K562 (cell line): ENCODE data around the gene CACTIN. TPM values are rescaled to one million over a fixed set of nuclear protein-coding genes. Genes with fewer than 3 reads are reported as not detected.

ENCODE experiments used
- CHD1 ChIP-seq: fragments of 200-600 bp; sonication (generic); IDR thresholded peaks from one replicate; pipeline ENCODE4 v1.6.1; 2012; ENCODE audit warnings: mild to moderate bottlenecking, moderate library complexity, low read length, inconsistent platforms
- EHMT2 ChIP-seq: fragments of 450-650 bp; IDR thresholded peaks from 2 replicates; pipeline ENCODE4 v1.6.1; 2018; ENCODE audit warnings: antibody characterized with exemption
- ERF ChIP-seq: fragments of 450-650 bp; formaldehyde crosslinking; IDR thresholded peaks from 2 replicates; pipeline ENCODE4 v1.4.0; 2020; ENCODE audit warnings: mild to moderate bottlenecking, mixed read lengths
- STAG1 ChIP-seq: sonication (generic); formaldehyde crosslinking; IDR thresholded peaks from 2 replicates; pipeline ENCODE4 v1.5.0; 2020; ENCODE audit warnings: missing genetic modification reagents, borderline replicate concordance
- TFAM ChIP-seq: fragments of 250-450 bp; sonication (Bioruptor Pico); conservative IDR thresholded peaks from 2 replicates; pipeline ENCODE4 v1.5.0; 2021; ENCODE audit warnings: mild to moderate bottlenecking, moderate library complexity
- THAP12 ChIP-seq: fragments of 250-450 bp; sonication (Bioruptor Pico); IDR thresholded peaks from 2 replicates; pipeline ENCODE4 v1.9.0; 2021; ENCODE audit warnings: mild to moderate bottlenecking, inconsistent platforms
- ZBTB40 ChIP-seq, 2 experiments: fragments of 450-650 bp in 1 of 2; sonication (generic) in 1 of 2; formaldehyde crosslinking in 1 of 2; IDR thresholded peaks; 2 replicates each; pipeline versions ENCODE4 v1.7.1 to v1.9.0; 2016 to 2022; ENCODE audit warnings: inconsistent platforms in 1 of 2, mild to moderate bottlenecking in 1 of 2, missing genetic modification reagents in 1 of 2
- ZNF445 ChIP-seq: fragments of 250-450 bp; sonication (Bioruptor Pico); IDR thresholded peaks from 2 replicates; pipeline ENCODE4 v1.4.0; 2020; ENCODE audit warnings: low read depth, mild to moderate bottlenecking, moderate library complexity
- polyA plus RNA-seq, 8 experiments: library from polyadenylated mRNA; depleted of rRNA in 4 of 8; stranded (reverse) in 5 of 8; unstranded in 3 of 8; fragments of >200 nt; fragmentation: Nextera tagmentation in 2 of 8; fragmentation: Illumina TruSeq in 1 of 8; extraction: Ambion mirVana in 2 of 8; extraction: Trizol in 1 of 8; gene quantifications; 2 replicates each; pipeline versions ENCODE4 v1.2.1 to v1.2.3, GENCODE V29; 2011 to 2014; ENCODE audit warnings: inconsistent platforms in 1 of 8, missing spikeins in 1 of 8
- total RNA-seq, 7 experiments: library from RNA; depleted of rRNA in 6 of 7; stranded (reverse); fragments of >200 nt in 6 of 7; fragmentation: Illumina TruSeq in 2 of 7; extraction: Trizol in 2 of 7; gene quantifications; 2 replicates each; pipeline versions ENCODE4 v1.2.1 to v1.2.3, GENCODE V29; 2011 to 2021; ENCODE audit warnings: low replicate concordance in 1 of 7
- TF ChIP-seq, protein P1 (sequence below), 2 experiments: fragments of 450-650 bp; IDR thresholded peaks; 2 replicates each; pipeline ENCODE4 v1.6.1; 2016
- TF ChIP-seq, protein P2 (sequence below): fragments of 450-650 bp; IDR thresholded peaks from 2 replicates; pipeline ENCODE4 v1.6.1; 2016; ENCODE audit warnings: antibody characterized with exemption

Gene CACTIN
- total and polyA plus RNA-seq, 9 of the 15 experiments (the other 6 are each of a cell fraction or from before 2014, with no cell fraction given): 0.15 to 49.2 (median 15.0) TPM

DNA sequence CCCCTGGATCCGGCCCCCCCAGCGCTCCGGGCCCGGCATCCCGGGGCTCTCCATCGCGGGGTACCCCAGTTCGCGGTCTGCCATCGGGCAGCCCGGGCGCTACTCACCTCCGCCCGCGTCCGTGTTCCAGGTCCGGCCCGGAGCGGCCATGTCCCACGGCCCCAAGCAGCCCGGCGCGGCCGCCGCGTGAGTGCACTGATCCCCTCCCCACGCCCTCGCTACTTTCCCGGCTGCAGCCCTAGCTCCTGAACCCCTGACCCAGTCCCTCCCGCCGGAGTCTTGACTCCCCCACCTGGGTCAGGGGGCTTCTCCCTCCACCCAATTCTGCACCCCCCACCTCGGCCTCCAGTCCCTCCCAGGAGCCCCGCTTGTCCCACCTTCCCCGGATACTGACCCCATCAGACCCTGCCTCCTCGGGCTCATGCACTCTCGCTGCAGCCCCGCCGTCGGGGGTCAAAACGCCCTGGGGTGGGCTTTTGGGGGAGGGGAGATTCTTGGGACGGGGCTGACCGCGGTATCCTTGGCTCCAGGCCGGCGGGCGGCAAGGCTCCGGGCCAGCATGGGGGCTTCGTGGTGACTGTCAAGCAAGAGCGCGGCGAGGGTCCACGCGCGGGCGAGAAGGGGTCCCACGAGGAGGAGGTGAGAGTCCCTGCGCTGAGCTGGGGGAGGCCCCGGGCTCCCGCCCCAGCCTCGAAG lies 53.3 kb downstream of the CACTIN start (continued):
- peak; percentile 58 for TF ChIP-seq ZBTB40 (IDR thresholded peaks at IDR 0.05)
- TF ChIP-seq ZBTB40 (CRISPR knock-in tag; IDR thresholded peaks at IDR 0.05): no peak
- no peak for TF ChIP-seq TFAM (CRISPR knock-in tag)
- no peak for TF ChIP-seq STAG1 (CRISPR knock-in tag)
- TF ChIP-seq EHMT2: no peak
- peak; percentile 53 for TF ChIP-seq CHD1
- TF ChIP-seq, protein P1, sequence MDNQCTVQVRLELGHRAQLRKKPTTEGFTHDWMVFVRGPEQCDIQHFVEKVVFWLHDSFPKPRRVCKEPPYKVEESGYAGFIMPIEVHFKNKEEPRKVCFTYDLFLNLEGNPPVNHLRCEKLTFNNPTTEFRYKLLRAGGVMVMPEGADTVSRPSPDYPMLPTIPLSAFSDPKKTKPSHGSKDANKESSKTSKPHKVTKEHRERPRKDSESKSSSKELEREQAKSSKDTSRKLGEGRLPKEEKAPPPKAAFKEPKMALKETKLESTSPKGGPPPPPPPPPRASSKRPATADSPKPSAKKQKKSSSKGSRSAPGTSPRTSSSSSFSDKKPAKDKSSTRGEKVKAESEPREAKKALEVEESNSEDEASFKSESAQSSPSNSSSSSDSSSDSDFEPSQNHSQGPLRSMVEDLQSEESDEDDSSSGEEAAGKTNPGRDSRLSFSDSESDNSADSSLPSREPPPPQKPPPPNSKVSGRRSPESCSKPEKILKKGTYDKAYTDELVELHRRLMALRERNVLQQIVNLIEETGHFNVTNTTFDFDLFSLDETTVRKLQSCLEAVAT (IDR thresholded peaks at IDR 0.05): no peak
- TF ChIP-seq THAP12 (CRISPR knock-in tag): no peak; the same call in 1 of the 2 replicates
- TF ChIP-seq, protein P2, sequence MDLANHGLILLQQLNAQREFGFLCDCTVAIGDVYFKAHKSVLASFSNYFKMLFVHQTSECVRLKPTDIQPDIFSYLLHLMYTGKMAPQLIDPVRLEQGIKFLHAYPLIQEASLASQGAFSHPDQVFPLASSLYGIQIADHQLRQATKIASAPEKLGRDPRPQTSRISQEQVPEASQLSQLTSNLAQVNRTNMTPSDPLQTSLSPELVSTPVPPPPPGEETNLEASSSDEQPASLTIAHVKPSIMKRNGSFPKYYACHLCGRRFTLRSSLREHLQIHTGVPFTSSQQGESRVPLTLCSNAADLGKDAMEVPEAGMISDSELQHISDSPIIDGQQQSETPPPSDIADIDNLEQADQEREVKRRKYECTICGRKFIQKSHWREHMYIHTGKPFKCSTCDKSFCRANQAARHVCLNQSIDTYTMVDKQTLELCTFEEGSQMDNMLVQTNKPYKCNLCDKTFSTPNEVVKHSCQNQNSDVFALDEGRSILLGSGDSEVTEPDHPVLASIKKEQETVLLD: peak; percentile 52; the same call in 1 of the 2 replicates
- no peak for TF ChIP-seq ZNF445 (CRISPR knock-in tag)
- TF ChIP-seq ERF (CRISPR knock-in tag): no peak
